Activated CD4-positive, alpha-beta T cell treated with anti-CD3 and anti-CD28 coated beads for 36 hours (primary cell): ENCODE measurements around the gene SUV39H2. TPM values are rescaled to one million over a fixed set of nuclear protein-coding genes. Genes with fewer than 3 reads are reported as not detected.

Experiments
- total RNA-seq, 2 experiments: library from RNA; stranded (reverse); gene quantifications; one replicate each; pipeline ENCODE4 v1.2.3, GENCODE V29; 2021

SUV39H2 gene
- total RNA-seq, 2 experiments from 2014 or later = 42.9 to 51.5 TPM

Other genes starting within 250 kb of the SUV39H2 start
- gene FAM107B, start 104.0 kb upstream of the SUV39H2 start, total RNA-seq = 100 to 1,000 TPM; 126 to 148 TPM
- gene CDNF, start 40.8 kb upstream of the SUV39H2 start, total RNA-seq = 1 to 10 TPM; 2.5 to 2.7 TPM
- gene HSPA14, start 40.6 kb upstream of the SUV39H2 start, total RNA-seq = 10 to 100 TPM; 26.1 to 36.0 TPM
- gene MSANTD7, start 40.6 kb upstream of the SUV39H2 start, total RNA-seq = 10 to 100 TPM; 19.2 to 22.9 TPM
- 10 to 100 TPM; 17.9 to 30.9 TPM for gene DCLRE1C, start 75.2 kb downstream of the SUV39H2 start, total RNA-seq
- gene MEIG1, start 80.5 kb downstream of the SUV39H2 start, total RNA-seq = 1 to 10 TPM in 1 of 2 experiments, under 1 TPM in 1; 0.81 to 1.1 TPM
- gene OLAH, start 165.1 kb downstream of the SUV39H2 start, total RNA-seq = under 1 TPM; 0.16 to 0.90 TPM
- gene ACBD7, start 209.9 kb downstream of the SUV39H2 start, total RNA-seq = 1 to 10 TPM; 2.4 to 2.6 TPM
- 10 to 100 TPM; 26.1 to 27.1 TPM for gene RPP38, start 218.5 kb downstream of the SUV39H2 start, total RNA-seq